CD4-positive, alpha-beta T cell treated with Interleukin-17A for 4 hours (primary cell): Measurements from ENCODE around the gene ERG.

Experiments used
- DNase-seq: peaks from one replicate; pipeline ENCODE4 v3.0.0-alpha.2; 2020; ENCODE audit warnings: mixed read lengths

The ERG gene

GRCh38 chr21:38498057-38498833 lies at the start of gene ERG:
Gene ERG, minus strand, starts transcription at chr21:38498477. Its CDS starts 97 bp downstream, at chr21:38498380.
- no peak for DNase-seq

- DNase-seq: no peak
Observed at GRCh38 chr21:38544661-38545060, 46.4 kb upstream of the ERG start.

GRCh38 chr21:38542263-38542662 lies 44.0 kb upstream of the ERG start:
- DNase-seq: no peak

GRCh38 chr21:38538353-38538752 lies 40.1 kb upstream of the ERG start:
- DNase-seq: no peak

- DNase-seq: no peak
Observed at GRCh38 chr21:38534591-38534990, 36.3 kb upstream of the ERG start.

GRCh38 chr21:38533887-38534286 lies 35.6 kb upstream of the ERG start:
- no peak for DNase-seq

GRCh38 chr21:38531591-38531990 lies 33.3 kb upstream of the ERG start:
- DNase-seq: no peak

GRCh38 chr21:38531039-38531541 lies 32.8 kb upstream of the ERG start:
- no peak for DNase-seq

- DNase-seq: no peak
Observed at GRCh38 chr21:38527737-38528136, 29.5 kb upstream of the ERG start.

- no peak for DNase-seq
Observed at GRCh38 chr21:38525454-38525853, 27.2 kb upstream of the ERG start.

- DNase-seq: no peak
Observed at GRCh38 chr21:38524168-38525153, 26.2 kb upstream of the ERG start.

- DNase-seq: no peak
Observed at GRCh38 chr21:38520511-38520910, 22.2 kb upstream of the ERG start.

GRCh38 chr21:38511662-38512243 lies 13.5 kb upstream of the ERG start:
- no peak for DNase-seq

- no peak for DNase-seq
Observed at GRCh38 chr21:38511198-38511597, 12.9 kb upstream of the ERG start.

GRCh38 chr21:38507374-38507942 lies 9.2 kb upstream of the ERG start:
- no peak for DNase-seq

- peak; percentile 3 for DNase-seq
Observed at GRCh38 chr21:38506661-38507281, 8.5 kb upstream of the ERG start.

GRCh38 chr21:38505654-38506523 lies 7.6 kb upstream of the ERG start:
- peak; percentile 2 for DNase-seq

GRCh38 chr21:38504066-38504465 lies 5.8 kb upstream of the ERG start:
- no peak for DNase-seq

- no peak for DNase-seq
Observed at GRCh38 chr21:38503583-38503982, 5.3 kb upstream of the ERG start.

- no peak for DNase-seq
Observed at GRCh38 chr21:38500073-38500472, 1.8 kb upstream of the ERG start.

GRCh38 chr21:38499296-38499695 lies 1.0 kb upstream of the ERG start:
- no peak for DNase-seq
